ENCODE data around the gene PDXDC1. TPM values are rescaled to one million over a fixed set of nuclear protein-coding genes. Genes with fewer than 3 reads are reported as not detected.

The PDXDC1 gene
- total and polyA plus RNA-seq, 9 of the 15 experiments (the other 6 are each of a cell fraction or from before 2014, with no cell fraction given), result 5.1 to 95.4 (median 45.8) TPM

GRCh38 chr16:15057681-15058417 is 83.0 kb downstream of the PDXDC1 start:
- in situ Hi-C loops (cut with MboI) (loop anchor here (25.0 kb wide), 1 partner anchor 171 kb away; no protein-coding TSS in a partner anchor), intact Hi-C loops (cut with micrococcal nuclease) (no loop called here)
- Histone ChIP-seq H3K27me3 (ENCODE audit: control insufficient read depth in 2 of 2, insufficient read depth in 2 of 2, low read length in 2 of 2) (no peaks in the 10 kb centered on the region), H3K4me1 (replicated peaks in 1 of 2; ENCODE audit: control insufficient read depth in 2 of 2, insufficient read depth in 2 of 2, low read length in 2 of 2) (peaks cover 0 to 20% of the 10 kb centered on the region in 2 experiments; a peak in 3 of 5 replicates), H3K4me2 (ENCODE audit: insufficient read depth, low read length) (no peak overlapping the region), H4K20me1 (replicated peaks; ENCODE audit: control insufficient read depth, insufficient read depth, low read length) (no peaks in the 10 kb centered on the region), H3K36me3 (ENCODE audit: control insufficient read depth, insufficient read depth, low read length) (peaks cover 42% of the 10 kb centered on the region), H3K79me2 (ENCODE audit: control insufficient read depth, insufficient read depth, low read length) (peaks cover 11% of the 10 kb centered on the region; the same call in 1 of the 3 replicates), H3K27ac (ENCODE audit: extremely low read depth, low read depth, low read length) (no peak overlapping the region), H3K4me3 (no peak overlapping the region), H3K9me3 (replicated peaks; ENCODE audit: control insufficient read depth, insufficient read depth, low read depth, low read length) (peaks cover 5% of the 10 kb centered on the region; the same call in 1 of the 2 replicates), H3K9ac (ENCODE audit: insufficient read depth in 1 of 2, low read depth in 2 of 2, low read length in 2 of 2) (no peak overlapping the region), H3K9me1 (ENCODE audit: control insufficient read depth, insufficient read depth, low read length) (no peaks in the 10 kb centered on the region), H2AFZ (ENCODE audit: low read depth, low read length) (no peak overlapping the region)
- FAIRE-seq (no peak), ATAC-seq (no peak), DNase-seq (ENCODE audit: extremely low read depth in 1 of 4, low spot score in 3 of 4) (no peak)
- ChIA-PET CTCF (ENCODE audit: low intra/inter-chr PET ratio) (no interaction called here), POLR2A (interaction anchor here (0.6 kb wide), 1 partner anchor 622 kb away, joined by 3 read pairs; no protein-coding TSS in a partner anchor)
- TF ChIP-seq XRCC5 (IDR thresholded peaks at IDR 0.05; ENCODE audit: low read depth, low read length) (no peak), HNRNPUL1 (IDR thresholded peaks at IDR 0.05; ENCODE audit: low read length) (no peak), XRCC4 (IDR thresholded peaks at IDR 0.05; ENCODE audit: extremely low read depth, insufficient read depth, insufficient read length) (no peak), CTBP1 (IDR thresholded peaks at IDR 0.05; ENCODE audit: borderline replicate concordance) (no peak), ARNT (IDR thresholded peaks at IDR 0.05) (no peak), CBX3 (IDR thresholded peaks at IDR 0.05; ENCODE audit: borderline replicate concordance in 1 of 2, low read length in 2 of 2) (no peak), FOS (IDR thresholded peaks at IDR 0.05; ENCODE audit: extremely low read depth, insufficient read length) (no peak), TAL1 (IDR thresholded peaks at IDR 0.05) (no peak), HOXB6 (CRISPR knock-in tag; IDR thresholded peaks at IDR 0.05; ENCODE audit: borderline replicate concordance) (no peak), ZNF274 (IDR thresholded peaks at IDR 0.05; ENCODE audit: borderline replicate concordance, low read depth, low read length) (no peak), HDAC6 (IDR thresholded peaks at IDR 0.05; ENCODE audit: low read depth, low read length) (no peak), ZNF668 (CRISPR knock-in tag; IDR thresholded peaks at IDR 0.05) (no peak), WHSC1 (IDR thresholded peaks at IDR 0.05; ENCODE audit: low read length) (no peak), ZNF717 (CRISPR knock-in tag; IDR thresholded peaks at IDR 0.05) (no peak)
- no TSS peak for BruUV-seq (replicated peaks)
- 54% methylated on average over 6 of the region's 7 CpGs for WGBS (ENCODE audit: insufficient coverage, low coverage, missing lambda C conversion rate)

Measured in K562 (cell line).